Mucosa of stomach (tissue), 1 donor: ENCODE results near the gene MCUR1.
"Not testable (repeated sequence)": the region's sequence is repeated elsewhere in the genome, so short reads cannot be mapped to it uniquely, and the experiment has no call there.

Experiments
- H3K27me3 ChIP-seq: one replicate; pipeline ENCODE4 v1.7.0; 2013; ENCODE audit warnings: mild to moderate bottlenecking, low read length; ENCODE audit not compliant: control insufficient read depth, insufficient read depth
- H3K36me3 ChIP-seq: one replicate; pipeline ENCODE4 v1.7.0; 2013; ENCODE audit warnings: low read length; ENCODE audit not compliant: control insufficient read depth, insufficient read depth
- H3K4me1 ChIP-seq: one replicate; pipeline ENCODE4 v1.7.0; 2013; ENCODE audit warnings: mild to moderate bottlenecking, low read length; ENCODE audit not compliant: control insufficient read depth, insufficient read depth
- H3K4me3 ChIP-seq: one replicate; pipeline ENCODE4 v1.7.0; 2013; ENCODE audit warnings: low read length
- H3K9ac ChIP-seq: one replicate; pipeline ENCODE4 v1.7.0; 2013; ENCODE audit warnings: mild to moderate bottlenecking, low read length, moderate library complexity
- H3K9me3 ChIP-seq: one replicate; pipeline ENCODE4 v1.7.0; 2013; ENCODE audit warnings: mild to moderate bottlenecking, low read length, moderate library complexity; ENCODE audit not compliant: control insufficient read depth
- donor health status: Pancreatic carcinoma.

MCUR1 gene, protein sequence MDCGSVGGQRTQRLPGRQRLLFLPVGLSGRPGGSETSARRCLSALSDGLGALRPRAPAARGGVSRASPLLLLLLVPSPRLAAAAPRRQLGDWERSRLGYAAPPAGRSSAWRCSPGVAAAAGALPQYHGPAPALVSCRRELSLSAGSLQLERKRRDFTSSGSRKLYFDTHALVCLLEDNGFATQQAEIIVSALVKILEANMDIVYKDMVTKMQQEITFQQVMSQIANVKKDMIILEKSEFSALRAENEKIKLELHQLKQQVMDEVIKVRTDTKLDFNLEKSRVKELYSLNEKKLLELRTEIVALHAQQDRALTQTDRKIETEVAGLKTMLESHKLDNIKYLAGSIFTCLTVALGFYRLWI

GRCh38 chr6:13814176-13814937 lies at the start of gene MCUR1:
Gene MCUR1, minus strand, starts transcription at chr6:13814557. Its CDS starts 128 bp downstream, at chr6:13814429.
- Histone ChIP-seq H3K9ac (peak within 1 kb of the TSS; percentile 67), H3K27me3 (no peaks in the 10 kb centered on the region), H3K36me3 (no peaks in the 10 kb centered on the region), H3K4me3 (peak within 1 kb of the TSS; percentile 49), H3K9me3 (no peaks in the 10 kb centered on the region), H3K4me1 (peaks cover 18% of the 10 kb centered on the region)

- Histone ChIP-seq H3K36me3 (no peaks in the 10 kb centered on the region), H3K4me1 (peaks cover 5% of the 10 kb centered on the region), H3K27me3 (peaks cover 21% of the 10 kb centered on the region), H3K9me3 (no peaks in the 10 kb centered on the region), H3K4me3 (no peak overlapping the region), H3K9ac (no peak overlapping the region)
Measured at GRCh38 chr6:13863699-13864155, 49.4 kb upstream of the MCUR1 start.

DNA sequence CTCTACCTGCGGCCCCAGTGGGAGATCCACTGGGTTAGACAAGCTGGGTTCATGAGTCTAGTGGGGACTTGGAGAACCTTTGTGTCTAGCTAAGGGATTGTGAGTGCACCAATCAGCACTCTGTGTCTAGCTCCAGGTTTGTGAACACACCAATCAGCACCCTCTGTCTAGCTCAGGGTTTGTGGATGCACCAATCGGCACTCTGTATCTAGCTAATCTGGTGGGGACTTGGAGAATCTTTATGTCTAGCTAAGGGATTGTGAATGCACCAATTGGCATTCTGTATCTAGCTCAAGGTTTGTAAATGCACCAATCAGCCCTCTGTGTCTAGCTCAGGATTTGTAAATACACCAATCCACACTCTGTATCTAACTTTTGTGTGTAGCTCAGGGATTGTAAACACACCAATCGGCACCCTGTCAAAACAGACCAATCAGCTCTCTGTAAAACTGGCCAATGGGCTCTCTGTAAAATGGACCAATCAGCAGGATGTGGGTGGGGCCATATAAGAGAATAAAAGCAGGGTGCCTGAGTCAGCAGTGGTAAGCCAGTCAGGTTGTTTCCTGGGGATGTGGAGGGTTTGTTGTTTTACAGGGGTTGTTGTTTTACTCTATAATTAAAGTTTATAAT lies 46.3 kb upstream of the MCUR1 start:
- not testable (repeated sequence) for H3K9ac ChIP-seq, H3K4me3 ChIP-seq, H3K9me3 ChIP-seq

DNA sequence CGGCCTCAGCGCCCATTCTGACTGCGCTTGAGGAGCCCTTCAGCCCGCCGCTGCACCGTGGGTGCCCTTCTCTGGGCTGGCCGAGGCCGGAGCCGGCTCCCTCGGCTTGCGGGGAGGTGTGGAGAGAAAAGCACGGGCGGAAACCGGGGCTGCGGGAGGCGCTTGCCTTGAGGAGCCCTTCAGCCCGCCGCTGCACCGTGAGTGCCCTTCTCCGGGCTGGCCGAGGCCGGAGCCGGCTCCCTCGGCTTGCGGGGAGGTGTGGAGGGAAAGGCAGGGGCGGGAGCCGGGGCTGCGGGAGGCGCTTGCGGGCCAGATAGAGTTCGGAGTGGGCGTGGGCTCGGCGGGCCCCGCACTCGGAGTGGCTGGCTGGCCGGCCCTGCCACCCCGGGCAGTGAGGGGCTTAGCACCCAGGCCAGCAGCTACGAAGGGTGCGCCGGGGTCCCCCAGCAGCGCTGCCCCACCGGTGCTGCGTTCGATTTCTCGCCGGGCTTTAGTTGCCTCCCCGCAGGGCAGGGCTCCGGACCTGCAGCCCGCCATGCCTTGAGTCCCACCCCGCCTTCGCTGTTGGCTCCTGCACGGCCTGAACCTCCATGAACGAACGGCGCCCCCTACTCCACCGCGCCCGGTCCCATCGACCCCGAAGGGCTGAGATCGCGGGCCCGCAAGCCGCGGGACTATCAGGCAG lies 45.7 kb upstream of the MCUR1 start:
- Histone ChIP-seq H3K4me3 (no peak overlapping the region), H3K9me3 (no peaks in the 10 kb centered on the region), H3K27me3 (peaks cover 17% of the 10 kb centered on the region), H3K4me1 (peaks cover 5% of the 10 kb centered on the region), H3K9ac (no peak overlapping the region), H3K36me3 (no peaks in the 10 kb centered on the region)

More for the DNA sequence above, 46.3 kb upstream of the MCUR1 start:
- H3K27me3 ChIP-seq, result peaks cover 17% of the 10 kb centered on the region
- not testable (repeated sequence) for H3K36me3 ChIP-seq, H3K4me1 ChIP-seq

- H3K36me3 ChIP-seq, result no peaks in the 10 kb centered on the region
- H3K9me3 ChIP-seq, result no peaks in the 10 kb centered on the region
- H3K4me1 ChIP-seq, result no peaks in the 10 kb centered on the region
- peaks cover 7% of the 10 kb centered on the region for H3K27me3 ChIP-seq
- no peak overlapping the region for H3K4me3 ChIP-seq
- H3K9ac ChIP-seq, result no peak overlapping the region
Measured at GRCh38 chr6:13854716-13855250, 40.4 kb upstream of the MCUR1 start.

DNA sequence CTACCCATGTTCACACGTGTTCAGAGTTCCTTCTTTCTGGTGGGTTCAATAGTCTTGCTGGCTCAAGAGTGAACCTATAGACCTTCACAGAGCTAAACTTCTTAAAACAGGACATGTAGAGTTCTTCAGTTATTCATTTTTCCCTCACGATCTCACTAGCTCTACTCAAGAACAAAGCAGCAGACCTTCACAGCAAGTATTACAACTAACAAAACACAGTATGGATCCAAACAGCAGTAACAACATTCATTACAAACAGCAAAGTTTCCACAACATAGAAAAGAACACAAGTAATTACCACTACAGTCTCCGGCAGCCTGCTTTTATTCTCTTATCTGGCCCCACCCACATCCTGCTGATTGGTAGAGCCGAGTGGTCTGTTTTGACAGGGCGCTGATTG lies 39.5 kb upstream of the MCUR1 start:
- no peaks in the 10 kb centered on the region for H3K36me3 ChIP-seq
- H3K4me1 ChIP-seq, result no peaks in the 10 kb centered on the region
- H3K4me3 ChIP-seq, result no peak overlapping the region
- H3K27me3 ChIP-seq, result no peaks in the 10 kb centered on the region
- no peaks in the 10 kb centered on the region for H3K9me3 ChIP-seq
- no peak overlapping the region for H3K9ac ChIP-seq

GRCh38 chr6:13851803-13852202 lies 37.4 kb upstream of the MCUR1 start:
- Histone ChIP-seq H3K4me1 (no peaks in the 10 kb centered on the region), H3K9ac (no peak overlapping the region), H3K36me3 (no peaks in the 10 kb centered on the region), H3K4me3 (no peak overlapping the region), H3K27me3 (peaks cover 5% of the 10 kb centered on the region), H3K9me3 (no peaks in the 10 kb centered on the region)

GRCh38 chr6:13851330-13851729 lies 37.0 kb upstream of the MCUR1 start:
- no peaks in the 10 kb centered on the region for H3K4me1 ChIP-seq
- H3K9me3 ChIP-seq, result no peaks in the 10 kb centered on the region
- H3K9ac ChIP-seq, result no peak overlapping the region
- H3K4me3 ChIP-seq, result no peak overlapping the region
- H3K36me3 ChIP-seq, result no peaks in the 10 kb centered on the region
- H3K27me3 ChIP-seq, result peaks cover 5% of the 10 kb centered on the region

DNA sequence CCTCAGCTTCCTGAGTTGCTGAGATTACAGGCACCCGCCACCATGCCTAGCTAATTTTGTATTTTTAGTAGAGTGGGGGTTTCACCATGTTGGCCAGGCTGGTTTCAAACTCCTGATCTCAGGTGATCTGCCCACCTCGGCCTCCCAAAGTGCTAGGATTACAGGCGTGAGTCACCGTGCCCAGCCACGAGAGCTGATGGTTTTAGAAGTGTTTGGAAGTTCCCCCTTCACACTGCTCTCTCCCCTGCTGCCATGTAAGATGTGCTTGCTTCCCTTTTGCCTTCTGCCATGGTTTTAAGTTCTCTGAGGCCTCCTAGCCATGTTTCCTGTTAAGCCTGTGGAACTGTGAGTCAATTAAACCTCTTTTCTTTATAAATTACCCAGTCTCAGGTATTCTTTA lies 36.3 kb upstream of the MCUR1 start:
- H3K36me3 ChIP-seq, H3K9ac ChIP-seq, H3K4me1 ChIP-seq, H3K27me3 ChIP-seq, H3K4me3 ChIP-seq, H3K9me3 ChIP-seq: not testable (repeated sequence)

DNA sequence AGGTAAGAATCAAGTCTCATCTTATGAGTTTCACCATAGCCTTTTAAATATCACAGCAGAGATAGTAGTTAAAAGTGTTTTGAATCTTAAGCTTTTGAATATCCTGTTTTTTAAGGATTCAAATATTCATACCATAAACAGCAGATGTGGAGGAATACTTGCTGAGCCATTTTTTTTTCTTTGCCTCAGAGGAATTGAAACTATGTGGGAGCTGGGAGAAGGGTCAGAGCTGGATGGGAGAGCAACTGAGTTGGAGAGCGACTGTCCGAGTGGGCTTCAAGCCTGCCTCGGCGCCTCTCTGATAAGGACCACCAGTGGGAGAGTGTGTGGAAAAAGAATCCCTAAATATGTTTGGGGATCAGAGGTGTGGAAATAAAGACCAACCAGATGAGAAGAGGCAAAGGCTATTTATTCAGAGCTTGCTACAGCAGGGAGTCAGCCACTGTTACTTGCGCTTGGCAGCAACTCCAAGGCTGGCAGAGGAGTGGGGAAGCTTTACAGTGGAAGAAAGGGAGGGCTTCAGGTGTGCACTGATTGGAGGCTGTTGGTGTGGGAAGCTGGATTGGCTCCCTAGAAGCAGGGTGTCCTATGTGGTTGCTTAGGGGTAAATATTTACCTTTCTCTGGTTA lies 34.3 kb upstream of the MCUR1 start:
- Histone ChIP-seq H3K9me3 (no peaks in the 10 kb centered on the region), H3K4me1 (no peaks in the 10 kb centered on the region), H3K4me3 (no peak overlapping the region), H3K27me3 (peaks cover 5% of the 10 kb centered on the region), H3K36me3 (no peaks in the 10 kb centered on the region), H3K9ac (no peak overlapping the region)

DNA sequence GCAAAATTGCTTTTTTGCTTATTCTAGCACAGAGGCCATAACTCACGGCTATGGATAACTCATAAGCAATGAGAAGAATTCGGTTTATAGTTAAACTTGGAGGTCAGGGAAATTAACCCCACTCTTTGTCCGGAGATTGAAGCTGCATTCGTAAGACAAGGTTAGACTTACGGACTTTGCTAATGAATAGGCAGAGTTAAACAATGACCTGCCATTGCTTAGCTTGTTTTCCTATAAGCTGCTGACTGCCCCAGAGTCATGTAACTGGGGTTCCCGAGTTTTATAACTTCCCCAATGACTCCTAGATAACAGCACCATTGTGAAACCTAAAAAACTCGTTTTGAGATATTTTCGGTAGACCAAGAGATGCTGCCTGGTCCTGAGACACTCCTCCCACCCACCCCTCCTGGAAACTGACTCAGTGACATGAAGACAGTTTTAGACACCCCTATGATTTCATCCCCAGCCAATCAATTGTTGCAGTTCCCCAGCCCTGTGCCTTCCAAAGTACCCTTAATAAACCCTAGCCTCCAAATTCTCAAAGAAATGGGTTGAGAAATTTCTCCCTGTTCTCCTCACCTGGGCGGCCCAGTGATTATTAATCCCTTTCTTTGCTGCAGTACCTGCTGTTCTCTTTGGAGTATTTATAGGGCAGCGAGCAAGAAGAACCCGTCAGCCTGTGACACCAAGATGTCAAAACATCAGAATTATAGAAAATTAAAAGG lies 33.1 kb upstream of the MCUR1 start:
- Histone ChIP-seq H3K36me3 (no peaks in the 10 kb centered on the region), H3K9me3 (no peaks in the 10 kb centered on the region), H3K4me1 (no peaks in the 10 kb centered on the region), H3K9ac (no peak overlapping the region), H3K4me3 (no peak overlapping the region), H3K27me3 (peaks cover 5% of the 10 kb centered on the region)
